Activated CD4-positive, alpha-beta T cell treated with anti-CD3 and anti-CD28 coated beads for 36 hours (primary cell): ENCODE measurements around the gene FADD. TPM values are rescaled to one million over a fixed set of nuclear protein-coding genes. Genes with fewer than 3 reads are reported as not detected.
"Not testable (repeated sequence)": the region's sequence is repeated elsewhere in the genome, so short reads cannot be mapped to it uniquely, and the experiment has no call there.

ENCODE experiments used
- ATAC-seq: fragments of 200-7000 bp; cut with Tn5 transposase; one replicate; pipeline ENCODE4 v1.10.0; 2021; ENCODE audit warnings: mild to moderate bottlenecking, moderate library complexity
- CTCF ChIA-PET: fragments of 350-600 bp; sonication (Branson Sonifier 250); formaldehyde crosslinking; loops from one replicate; lab custom pipeline; 2021; ENCODE audit warnings: antibody characterized with exemption; lab: Charles Lee
- POLR2A ChIA-PET: fragments of 350-600 bp; sonication (Branson Sonifier 250); formaldehyde crosslinking; loops from one replicate; lab custom pipeline; 2021; ENCODE audit warnings: antibody characterized with exemption, inconsistent platforms; lab: Charles Lee
- DNase-seq: peaks from one replicate; pipeline ENCODE4 v3.0.0-alpha.2; 2020
- H3K27ac Mint-ChIP-seq: one replicate; pipeline ENCODE4 v1.8.0; 2021; ENCODE audit warnings: mixed read lengths
- H3K27me3 Mint-ChIP-seq: one replicate; pipeline ENCODE4 v1.8.0; 2021; ENCODE audit warnings: mixed read lengths
- H3K36me3 Mint-ChIP-seq: one replicate; pipeline ENCODE4 v1.8.0; 2021; ENCODE audit warnings: low read depth, mixed read lengths
- H3K4me1 Mint-ChIP-seq: one replicate; pipeline ENCODE4 v1.8.0; 2021; ENCODE audit warnings: mixed read lengths
- H3K4me3 Mint-ChIP-seq: one replicate; pipeline ENCODE4 v1.8.0; 2021; ENCODE audit warnings: mild to moderate bottlenecking, moderate library complexity, mixed read lengths
- H3K9me3 Mint-ChIP-seq: one replicate; pipeline ENCODE4 v1.8.0; 2021; ENCODE audit warnings: low read depth, mixed read lengths
- intact Hi-C, 2 experiments: fragments of 100-400 bp; cut with DNase I in 1 of 2; cut with micrococcal nuclease in 1 of 2; formaldehyde crosslinking; loops; one replicate each; pipeline versions ENCODE4 v1.14.2 to v1.15.1; 2022 to 2024; cut with DNase I, micrococcal nuclease
- total RNA-seq, 2 experiments: library from RNA; stranded (reverse); gene quantifications; one replicate each; pipeline ENCODE4 v1.2.3, GENCODE V29; 2021

The FADD gene
- total RNA-seq, 2 experiments from 2014 or later: 23.5 to 32.4 TPM

DNA sequence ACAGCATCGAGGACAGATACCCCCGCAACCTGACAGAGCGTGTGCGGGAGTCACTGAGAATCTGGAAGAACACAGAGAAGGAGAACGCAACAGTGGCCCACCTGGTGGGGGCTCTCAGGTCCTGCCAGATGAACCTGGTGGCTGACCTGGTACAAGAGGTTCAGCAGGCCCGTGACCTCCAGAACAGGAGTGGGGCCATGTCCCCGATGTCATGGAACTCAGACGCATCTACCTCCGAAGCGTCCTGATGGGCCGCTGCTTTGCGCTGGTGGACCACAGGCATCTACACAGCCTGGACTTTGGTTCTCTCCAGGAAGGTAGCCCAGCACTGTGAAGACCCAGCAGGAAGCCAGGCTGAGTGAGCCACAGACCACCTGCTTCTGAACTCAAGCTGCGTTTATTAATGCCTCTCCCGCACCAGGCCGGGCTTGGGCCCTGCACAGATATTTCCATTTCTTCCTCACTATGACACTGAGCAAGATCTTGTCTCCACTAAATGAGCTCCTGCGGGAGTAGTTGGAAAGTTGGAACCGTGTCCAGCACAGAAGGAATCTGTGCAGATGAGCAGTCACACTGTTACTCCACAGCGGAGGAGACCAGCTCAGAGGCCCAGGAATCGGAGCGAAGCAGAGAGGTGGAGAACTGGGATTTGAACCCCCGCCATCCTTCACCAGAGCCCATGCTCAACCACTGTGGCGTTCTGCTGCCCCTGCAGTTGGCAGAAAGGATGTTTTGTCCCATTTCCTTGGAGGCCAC is 3.3 kb downstream of the FADD start:
- Mint-ChIP-seq H3K36me3 (peaks cover 50% of the 10 kb centered on the region), H3K27me3 (no peaks in the 10 kb centered on the region), H3K4me3 (no peak overlapping the region), H3K4me1 (peaks cover 59% of the 10 kb centered on the region), H3K9me3 (no peaks in the 10 kb centered on the region), H3K27ac (peak overlapping the region; percentile 99)
- CTCF ChIA-PET: no interaction called here
- intact Hi-C loops: loop anchor here (10.0 kb wide), 2 partner anchors 158 to 1908 kb away; partner anchors contain the start of gene ANAPC15 (in 1 of the 2)
- POLR2A ChIA-PET: no interaction called here
- ATAC-seq (no peak), DNase-seq (no peak)

DNA sequence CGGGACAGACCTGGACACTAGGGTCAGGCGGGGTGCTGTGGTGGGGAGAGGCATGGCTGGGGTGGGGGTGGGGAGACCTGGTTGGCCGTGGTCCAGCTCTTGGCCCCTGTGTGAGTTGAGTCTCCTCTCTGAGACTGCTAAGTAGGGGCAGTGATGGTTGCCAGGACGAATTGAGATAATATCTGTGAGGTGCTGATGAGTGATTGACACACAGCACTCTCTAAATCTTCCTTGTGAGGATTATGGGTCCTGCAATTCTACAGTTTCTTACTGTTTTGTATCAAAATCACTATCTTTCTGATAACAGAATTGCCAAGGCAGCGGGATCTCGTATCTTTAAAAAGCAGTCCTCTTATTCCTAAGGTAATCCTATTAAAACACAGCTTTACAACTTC is 3.9 kb downstream of the FADD start:
- H3K4me3 Mint-ChIP-seq: no peak overlapping the region
- no peak for DNase-seq
- peaks cover 59% of the 10 kb centered on the region for H3K4me1 Mint-ChIP-seq
- ATAC-seq: no peak
- H3K9me3 Mint-ChIP-seq: no peaks in the 10 kb centered on the region
- no peak overlapping the region for H3K27ac Mint-ChIP-seq
- H3K27me3 Mint-ChIP-seq: no peaks in the 10 kb centered on the region
- intact Hi-C loops: loop anchor here (10.0 kb wide), 2 partner anchors 158 to 1908 kb away; partner anchors contain the start of gene ANAPC15 (in 1 of the 2)
- POLR2A ChIA-PET: no interaction called here
- CTCF ChIA-PET: interaction anchor here (0.9 kb wide), 1 partner anchor 15 kb away, joined by 3 read pairs; no protein-coding TSS in a partner anchor
- H3K36me3 Mint-ChIP-seq: peaks cover 50% of the 10 kb centered on the region

DNA sequence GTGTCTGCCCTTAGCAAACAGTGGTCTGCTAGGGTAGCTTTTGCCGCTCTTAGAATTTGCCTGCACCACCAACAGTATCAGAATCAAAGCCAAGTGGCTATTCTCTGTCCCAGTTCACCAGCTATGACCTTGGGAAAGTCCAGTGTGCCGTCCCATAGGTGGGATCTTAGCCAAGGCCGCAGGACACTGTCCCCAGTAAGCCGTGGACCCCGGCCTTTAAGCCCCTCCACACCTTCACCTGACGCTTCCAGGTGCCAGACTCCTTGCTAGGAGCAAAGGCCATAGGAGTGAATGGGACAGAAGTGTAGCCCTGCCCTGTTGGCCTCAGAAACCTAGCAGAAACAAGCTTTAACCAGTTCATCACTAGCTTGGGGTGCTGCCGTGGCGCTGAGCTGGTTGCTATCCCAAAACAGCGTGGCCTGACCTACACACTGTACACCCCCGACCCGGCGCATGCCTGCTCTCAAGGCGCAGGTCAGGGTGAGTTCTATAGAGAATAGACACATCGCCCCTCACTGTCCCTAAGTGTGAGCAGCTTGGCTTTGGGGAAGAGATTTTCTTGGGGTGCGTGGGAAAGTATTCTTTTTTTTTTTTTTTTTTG is 4.5 kb downstream of the FADD start:
- ATAC-seq (no peak), DNase-seq (no peak)
- ChIA-PET CTCF (interaction anchor here (0.9 kb wide), 1 partner anchor 16 kb away, joined by 3 read pairs; no protein-coding TSS in a partner anchor), POLR2A (no interaction called here)
- Mint-ChIP-seq H3K36me3 (peaks cover 50% of the 10 kb centered on the region), H3K9me3 (no peaks in the 10 kb centered on the region), H3K4me3 (no peak overlapping the region), H3K27me3 (no peaks in the 10 kb centered on the region), H3K4me1 (peaks cover 58% of the 10 kb centered on the region), H3K27ac (peak overlapping the region; percentile 10)
- intact Hi-C loops: loop anchor here (10.0 kb wide), 2 partner anchors 157 to 1907 kb away; partner anchors contain the start of gene ANAPC15 (in 1 of the 2)

DNA sequence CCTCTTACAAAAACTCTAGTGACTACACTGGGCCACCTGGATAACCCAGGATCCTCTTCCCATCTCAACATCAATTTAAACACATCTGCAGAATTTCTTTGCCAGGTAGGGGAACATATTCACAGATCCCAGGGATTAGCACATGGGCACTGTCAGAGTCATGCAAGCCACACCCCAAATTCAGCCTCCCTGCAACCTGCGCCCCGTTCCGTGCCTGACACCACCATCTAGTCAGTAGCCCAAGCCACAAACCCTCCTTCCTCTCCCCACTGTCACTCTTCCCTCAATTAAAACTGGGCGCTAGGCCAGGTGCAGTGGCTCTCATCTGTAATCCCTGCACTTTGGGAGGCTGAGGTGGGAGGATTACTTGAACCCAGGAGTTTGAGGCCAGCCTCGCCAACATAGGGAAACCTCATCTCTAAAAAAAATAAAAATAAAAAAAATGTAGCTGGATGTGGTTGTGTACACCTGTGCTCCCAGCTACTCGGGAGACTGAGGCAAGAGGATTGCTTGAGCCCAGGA is 6.4 kb downstream of the FADD start:
- Mint-ChIP-seq H3K4me3 (no peak overlapping the region), H3K36me3 (peaks cover 43% of the 10 kb centered on the region)

DNA sequence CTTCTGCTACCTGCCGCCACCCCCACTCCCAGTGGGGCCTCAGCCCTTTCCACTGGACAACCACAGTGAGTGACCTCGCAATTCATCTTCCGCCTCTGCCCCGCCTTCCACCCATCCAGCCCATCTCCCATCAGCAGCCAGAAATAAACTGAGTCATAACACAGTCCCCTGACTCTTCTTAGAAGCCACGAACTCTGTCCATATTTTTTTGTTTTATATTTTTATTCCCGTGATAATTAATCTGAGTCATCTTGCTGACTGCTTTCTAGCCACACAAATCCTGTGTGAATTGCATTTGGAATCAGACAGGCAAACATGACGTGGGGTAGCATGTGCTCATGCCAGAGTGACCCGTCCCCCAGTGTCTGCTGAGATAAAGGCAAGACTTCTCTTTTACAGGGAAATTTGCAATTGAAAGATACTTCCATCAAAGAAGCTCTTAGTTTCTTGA is 7.0 kb downstream of the FADD start:
- ATAC-seq (no peak), DNase-seq (no peak)
- Mint-ChIP-seq H3K4me3 (no peak overlapping the region), H3K4me1 (peaks cover 45% of the 10 kb centered on the region), H3K27me3 (no peaks in the 10 kb centered on the region), H3K36me3 (peaks cover 37% of the 10 kb centered on the region), H3K9me3 (no peaks in the 10 kb centered on the region), H3K27ac (peak overlapping the region; percentile 60)
- CTCF ChIA-PET: interaction anchor here (1.0 kb wide), 1 partner anchor 13 kb away, joined by 3 read pairs; no protein-coding TSS in a partner anchor
- POLR2A ChIA-PET: no interaction called here
- intact Hi-C loops: no loop called here

More for the DNA sequence above, 6.4 kb downstream of the FADD start:
- ChIA-PET CTCF (no interaction called here), POLR2A (no interaction called here)
- peak overlapping the region; percentile 38 for H3K27ac Mint-ChIP-seq
- intact Hi-C loops: loop anchor here (10.0 kb wide), 2 partner anchors 155 to 1905 kb away; partner anchors contain the start of gene ANAPC15 (in 1 of the 2)
- H3K27me3 Mint-ChIP-seq: no peaks in the 10 kb centered on the region
- DNase-seq (no peak), ATAC-seq (no peak)
- H3K4me1 Mint-ChIP-seq: peaks cover 52% of the 10 kb centered on the region
- H3K9me3 Mint-ChIP-seq: no peaks in the 10 kb centered on the region

DNA sequence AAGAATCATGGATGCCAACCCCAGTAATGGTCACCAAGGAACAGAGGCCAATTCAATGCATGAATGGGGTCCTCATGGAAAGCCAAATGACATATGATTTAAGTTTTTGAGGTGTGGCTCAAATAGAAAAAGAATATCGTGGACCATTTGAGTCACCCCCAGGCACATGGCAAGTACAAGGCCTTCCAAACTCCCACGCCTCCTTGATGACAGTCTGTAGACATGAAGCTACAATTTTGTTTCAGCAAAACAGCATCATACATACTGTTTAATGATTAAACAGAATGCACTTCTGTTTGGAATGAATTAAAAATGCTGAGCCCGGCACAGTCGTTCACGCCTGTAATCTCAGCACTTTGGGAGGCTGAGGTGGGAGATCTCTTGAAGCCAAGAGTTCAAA is 7.4 kb downstream of the FADD start:
- intact Hi-C loops: no loop called here
- Mint-ChIP-seq H3K4me3 (no peak overlapping the region), H3K4me1 (peaks cover 41% of the 10 kb centered on the region), H3K27ac (no peak overlapping the region), H3K27me3 (no peaks in the 10 kb centered on the region), H3K9me3 (no peaks in the 10 kb centered on the region), H3K36me3 (peaks cover 32% of the 10 kb centered on the region)
- DNase-seq (peak; percentile 44), ATAC-seq (peak; percentile 65)
- ChIA-PET POLR2A (no interaction called here), CTCF (interaction anchor here (1.0 kb wide), 1 partner anchor 14 kb away, joined by 3 read pairs; no protein-coding TSS in a partner anchor)

DNA sequence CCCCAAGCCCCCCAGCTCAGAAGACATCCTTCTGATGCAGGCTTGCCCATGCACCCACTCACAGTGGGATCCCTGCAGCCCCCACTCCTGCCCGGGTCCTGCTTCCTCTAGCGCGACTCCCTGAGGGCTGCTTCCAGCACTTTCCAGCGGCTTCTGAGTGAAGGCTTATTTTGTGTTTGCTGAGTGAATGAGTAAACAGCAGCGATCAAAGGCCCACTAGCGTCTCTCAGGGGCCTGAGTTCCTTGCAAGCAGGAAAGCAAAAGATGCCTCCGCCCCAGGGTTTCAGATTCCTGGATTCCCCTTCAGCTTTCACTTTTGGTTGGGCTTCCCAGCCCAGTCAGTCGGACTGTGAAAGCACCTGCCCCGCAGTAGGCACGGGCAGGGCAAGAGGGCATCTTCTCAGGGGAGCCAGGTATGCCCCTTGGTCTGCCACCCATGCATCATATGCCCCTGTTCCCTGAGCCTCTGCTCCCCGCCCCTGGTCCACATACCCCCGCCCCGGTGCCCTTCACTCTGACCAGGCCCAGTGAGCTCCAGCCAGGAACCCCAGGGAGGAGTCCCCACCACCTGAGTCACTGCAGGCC is 9.2 kb downstream of the FADD start:
- no peak for DNase-seq
- Mint-ChIP-seq H3K27me3 (no peaks in the 10 kb centered on the region), H3K36me3 (peaks cover 19% of the 10 kb centered on the region), H3K9me3 (no peaks in the 10 kb centered on the region), H3K4me1 (peaks cover 24% of the 10 kb centered on the region), H3K27ac (peak overlapping the region; percentile 29), H3K4me3 (no peak overlapping the region)
- intact Hi-C loops: no loop called here
- ChIA-PET CTCF (no interaction called here), POLR2A (interaction anchor here (0.6 to 1.2 kb wide), 2 partner anchors 8 to 111 kb away, joined by 3 read pairs; no protein-coding TSS in a partner anchor)
- ATAC-seq: no peak

DNA sequence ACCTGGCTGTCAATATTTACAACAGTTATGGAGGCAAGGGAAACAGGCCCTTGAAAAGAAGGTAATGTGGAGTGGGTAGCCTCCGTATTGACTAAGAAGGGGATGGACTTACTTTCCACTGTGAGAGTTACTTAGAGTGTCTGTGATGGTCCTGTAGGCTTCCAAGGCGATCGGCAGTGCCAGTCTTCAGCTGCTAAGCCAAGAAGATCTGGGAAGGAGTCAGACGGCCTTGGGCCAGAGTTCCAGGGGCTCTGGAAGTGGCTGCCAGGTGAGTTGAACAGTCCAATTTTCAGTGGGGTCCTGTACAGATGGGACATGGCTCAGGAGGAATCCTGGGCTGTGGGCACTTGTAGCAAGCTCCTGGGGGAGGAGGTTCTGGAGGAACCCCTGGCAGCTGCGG is 14.3 kb downstream of the FADD start:
- ATAC-seq, H3K27ac Mint-ChIP-seq, H3K36me3 Mint-ChIP-seq, H3K27me3 Mint-ChIP-seq, DNase-seq, H3K9me3 Mint-ChIP-seq, POLR2A ChIA-PET, H3K4me1 Mint-ChIP-seq, CTCF ChIA-PET, H3K4me3 Mint-ChIP-seq, intact Hi-C loops: not testable (repeated sequence)

DNA sequence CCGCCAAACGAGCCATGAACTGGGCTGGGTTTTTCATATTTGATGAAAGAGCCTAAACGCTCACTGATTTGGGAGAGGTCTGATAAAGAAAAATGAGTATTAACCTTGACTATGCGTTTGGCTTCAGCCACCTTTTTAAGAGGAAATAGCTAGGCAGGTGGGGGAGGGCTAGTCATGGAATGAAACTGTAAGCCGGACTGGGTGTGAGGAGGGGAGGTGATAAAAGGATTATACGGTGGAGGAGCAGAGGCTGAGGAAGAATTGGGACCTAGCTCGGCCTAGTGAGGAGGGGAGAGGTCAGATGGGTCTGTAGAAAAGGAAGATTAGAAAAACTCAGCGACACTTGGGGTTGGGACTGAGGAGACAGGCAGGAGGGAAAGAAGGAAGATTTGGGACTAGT is 15.0 kb downstream of the FADD start:
- H3K9me3 Mint-ChIP-seq: not testable (repeated sequence)

DNA sequence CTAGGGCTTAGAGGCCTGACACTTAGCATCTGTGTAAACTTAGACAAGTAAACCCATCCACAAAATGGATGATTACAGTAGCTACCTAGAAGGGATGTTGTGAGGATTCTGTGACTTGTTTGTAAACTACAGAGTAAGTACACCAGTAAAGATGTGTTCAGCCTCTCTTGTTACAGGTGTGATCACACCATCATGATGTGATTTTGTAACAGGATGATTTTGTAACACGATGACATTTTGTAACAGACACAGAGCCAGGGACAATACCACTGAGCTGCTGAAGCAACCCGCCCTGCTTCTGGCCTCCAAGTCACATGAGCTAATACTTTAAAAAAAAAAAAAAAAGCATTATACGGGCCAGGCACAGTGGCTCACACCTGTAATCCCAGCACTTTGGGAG is 17.0 kb downstream of the FADD start:
- H3K9me3 Mint-ChIP-seq: no peaks in the 10 kb centered on the region
- no peak for ATAC-seq
- intact Hi-C loops: no loop called here
- ChIA-PET CTCF (no interaction called here), POLR2A (no interaction called here)
- no peak overlapping the region for H3K4me3 Mint-ChIP-seq
- H3K36me3 Mint-ChIP-seq: no peaks in the 10 kb centered on the region
- H3K27me3 Mint-ChIP-seq: no peaks in the 10 kb centered on the region
- H3K4me1 Mint-ChIP-seq: no peaks in the 10 kb centered on the region
- DNase-seq: no peak
- no peak overlapping the region for H3K27ac Mint-ChIP-seq

More for the DNA sequence above, 15.0 kb downstream of the FADD start:
- H3K27ac Mint-ChIP-seq, DNase-seq, H3K36me3 Mint-ChIP-seq, H3K4me3 Mint-ChIP-seq, ATAC-seq, POLR2A ChIA-PET, H3K27me3 Mint-ChIP-seq, H3K4me1 Mint-ChIP-seq, intact Hi-C loops, CTCF ChIA-PET: not testable (repeated sequence)

DNA sequence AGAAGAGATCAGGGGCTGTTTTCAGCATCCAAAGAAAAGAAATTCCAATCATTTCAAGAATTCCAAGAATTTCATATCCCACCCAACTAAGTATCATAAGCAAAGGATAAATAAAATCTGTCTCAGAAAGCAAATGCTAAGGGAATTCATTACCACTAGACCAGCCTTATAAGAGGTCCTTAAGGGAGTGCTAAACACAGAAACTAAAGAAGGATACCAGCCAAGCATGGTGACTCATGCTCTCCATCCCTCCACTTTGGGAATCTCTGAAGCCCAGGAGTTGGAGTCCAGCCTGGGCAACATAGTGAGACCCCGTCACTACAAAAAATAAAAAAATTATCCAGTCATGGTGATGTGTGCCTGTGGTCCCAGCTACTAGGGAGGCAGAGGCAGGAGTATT is 17.8 kb downstream of the FADD start:
- ATAC-seq: no peak
- H3K27ac Mint-ChIP-seq: no peak overlapping the region
- no peak for DNase-seq
- intact Hi-C loops: no loop called here
- ChIA-PET POLR2A (interaction anchor here (0.7 kb wide), 1 partner anchor 10 kb away, joined by 6 read pairs; no protein-coding TSS in a partner anchor), CTCF (interaction anchor here (0.7 kb wide), 1 partner anchor 514 kb away, joined by 3 read pairs; no protein-coding TSS in a partner anchor)
- H3K4me1 Mint-ChIP-seq: no peaks in the 10 kb centered on the region
- no peaks in the 10 kb centered on the region for H3K27me3 Mint-ChIP-seq
- H3K4me3 Mint-ChIP-seq: no peak overlapping the region
- no peaks in the 10 kb centered on the region for H3K9me3 Mint-ChIP-seq
- H3K36me3 Mint-ChIP-seq: no peaks in the 10 kb centered on the region
